CD8-positive, alpha-beta memory T cell (primary cell): Measurements from ENCODE around the gene CHMP1B. TPM values are rescaled to one million over a fixed set of nuclear protein-coding genes. Genes with fewer than 3 reads are reported as not detected.

Experiments used
- CTCF ChIA-PET: fragments of 350-600 bp; sonication (Branson Sonifier 250); formaldehyde crosslinking; loops from one replicate; lab custom pipeline; 2021; ENCODE audit warnings: antibody characterized with exemption; lab: Charles Lee
- POLR2A ChIA-PET: fragments of 350-600 bp; sonication (Branson Sonifier 250); formaldehyde crosslinking; loops from one replicate; lab custom pipeline; 2021; ENCODE audit warnings: antibody characterized with exemption; lab: Charles Lee
- DNase-seq, 5 donors: peaks; one replicate each; pipeline versions ENCODE4 v3.0.0 to v3.0.0-alpha.2; 2020 to 2022; ENCODE audit warnings: mixed read lengths in 1 of 5
- H3K27ac ChIP-seq: one replicate; pipeline ENCODE4 v1.7.0; 2013; ENCODE audit warnings: low read depth, mild to moderate bottlenecking, low read length, moderate library complexity
- H3K27me3 ChIP-seq: 2 replicates; pipeline ENCODE4 v1.7.0; 2013; ENCODE audit warnings: low read length, mild to moderate bottlenecking; ENCODE audit not compliant: insufficient read depth, poor library complexity, severe bottlenecking
- H3K36me3 ChIP-seq: 2 replicates; pipeline ENCODE4 v1.7.0; 2013; ENCODE audit warnings: mild to moderate bottlenecking, low read length, moderate library complexity; ENCODE audit not compliant: insufficient read depth
- H3K4me1 ChIP-seq: 2 replicates; pipeline ENCODE4 v1.7.0; 2013; ENCODE audit warnings: mild to moderate bottlenecking, low read length, moderate library complexity; ENCODE audit not compliant: insufficient read depth
- H3K4me3 ChIP-seq: 2 replicates; pipeline ENCODE4 v1.7.0; 2013; ENCODE audit warnings: mild to moderate bottlenecking, low read length
- H3K9me3 ChIP-seq: 2 replicates; pipeline ENCODE4 v1.7.0; 2013; ENCODE audit warnings: mild to moderate bottlenecking, low read length
- H3K27ac Mint-ChIP-seq, 8 donors: one replicate each; pipeline ENCODE4 v1.8.0; 2020 to 2021; ENCODE audit warnings: mixed read lengths in 8 of 8, mild to moderate bottlenecking in 6 of 8, inconsistent platforms in 3 of 8, moderate library complexity in 3 of 8
- H3K27me3 Mint-ChIP-seq, 2 donors: one replicate each; pipeline ENCODE4 v1.8.0; 2020 to 2021; ENCODE audit warnings: mixed read lengths in 2 of 2, mild to moderate bottlenecking in 1 of 2, moderate library complexity in 1 of 2
- H3K36me3 Mint-ChIP-seq, 3 donors: one replicate each; pipeline ENCODE4 v1.8.0; 2020 to 2021; ENCODE audit warnings: mixed read lengths in 3 of 3, inconsistent platforms in 1 of 3, mild to moderate bottlenecking in 1 of 3
- H3K4me1 Mint-ChIP-seq, 3 donors: one replicate each; pipeline ENCODE4 v1.8.0; 2020 to 2021; ENCODE audit warnings: mixed read lengths in 3 of 3, inconsistent platforms in 1 of 3, mild to moderate bottlenecking in 1 of 3
- H3K4me3 Mint-ChIP-seq, 7 donors: one replicate each; pipeline ENCODE4 v1.8.0; 2020 to 2021; ENCODE audit warnings: mixed read lengths in 7 of 7, mild to moderate bottlenecking in 6 of 7, moderate library complexity in 4 of 7, inconsistent platforms in 2 of 7
- H3K9me3 Mint-ChIP-seq, 5 donors: one replicate each; pipeline ENCODE4 v1.8.0; 2020 to 2022; ENCODE audit warnings: mixed read lengths in 5 of 5, mild to moderate bottlenecking in 3 of 5, moderate library complexity in 2 of 5, inconsistent platforms in 1 of 5
- polyA plus RNA-seq: library from polyadenylated mRNA; unstranded; fragments of 300-500 nt; fragmentation: Illumina TruSeq; gene quantifications from one replicate; pipeline ENCODE4 v1.2.3, GENCODE V29; 2021
- total RNA-seq, 2 experiments: library from RNA; stranded (reverse); gene quantifications; one replicate each; pipeline ENCODE4 v1.2.3, GENCODE V29; 2021

Gene CHMP1B
- total and polyA plus RNA-seq, 3 experiments from 2014 or later = 24.5 to 55.2 (median 24.9) TPM

GRCh38 chr18:11901826-11902438, 50.7 kb downstream of the CHMP1B start:
- H3K36me3 ChIP-seq = peaks cover 4% of the 10 kb centered on the region
- no peaks in the 10 kb centered on the region for H3K27me3 ChIP-seq
- H3K27me3 Mint-ChIP-seq = no peaks in the 10 kb centered on the region
- H3K4me1 Mint-ChIP-seq = peaks cover 14 to 37% (median 25%) of the 10 kb centered on the region in 3 donors
- no peak for DNase-seq
- no peaks in the 10 kb centered on the region for H3K9me3 Mint-ChIP-seq
- peaks cover 4 to 61% (median 11%) of the 10 kb centered on the region in 3 donors for H3K36me3 Mint-ChIP-seq
- peaks cover 2% of the 10 kb centered on the region for H3K4me1 ChIP-seq
- POLR2A ChIA-PET = no interaction called here
- H3K27ac ChIP-seq = no peak overlapping the region
- H3K9me3 ChIP-seq = no peaks in the 10 kb centered on the region
- H3K27ac Mint-ChIP-seq = peak overlapping the region in 3 of 8 donors; percentile 44 to 63 (median 61)
- CTCF ChIA-PET = no interaction called here
- H3K4me3 Mint-ChIP-seq = peak overlapping the region in 1 of 7 donors; percentile 27
- H3K4me3 ChIP-seq = no peak overlapping the region

DNA sequence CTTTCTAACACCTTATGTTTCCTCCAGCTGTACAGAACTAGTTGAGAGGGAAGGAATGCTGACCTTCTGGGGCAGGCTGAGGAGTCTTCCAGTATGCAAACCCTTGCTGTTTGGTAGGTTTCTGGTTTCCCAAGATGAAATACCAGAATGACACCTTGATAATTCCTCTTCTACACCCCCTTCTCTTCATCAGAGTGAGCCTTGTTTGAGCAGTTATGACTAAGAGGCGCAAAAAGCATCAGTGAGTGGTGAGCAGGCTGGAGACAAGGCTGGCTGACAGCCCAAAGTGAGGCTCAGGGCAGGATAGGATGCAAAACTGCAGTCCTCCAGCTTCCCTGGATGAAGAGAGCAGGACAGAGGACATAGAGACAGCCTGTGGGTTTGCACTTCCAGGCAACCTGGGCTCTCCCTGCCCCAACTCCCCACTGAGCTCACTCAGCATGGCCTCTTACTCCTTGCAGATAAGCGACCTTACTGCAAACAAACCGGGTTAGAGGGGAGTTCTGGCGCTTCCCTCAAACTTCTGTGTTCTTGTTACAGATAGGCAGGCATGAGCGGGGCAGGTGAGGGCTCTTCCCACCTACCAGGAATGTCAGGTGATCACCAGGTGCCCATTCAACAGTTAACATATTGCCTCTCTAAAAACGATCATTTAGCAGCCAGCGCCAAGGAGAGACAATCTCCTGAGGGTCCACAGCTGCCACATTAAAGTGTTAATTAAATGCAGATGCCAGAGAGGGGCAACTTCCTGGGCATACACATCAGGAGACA, 51.5 kb downstream of the CHMP1B start:
- no peaks in the 10 kb centered on the region for H3K27me3 Mint-ChIP-seq
- H3K27ac Mint-ChIP-seq = peak overlapping the region in 2 of 8 donors; percentile 44 to 63
- peaks cover 0 to 53% (median 10%) of the 10 kb centered on the region in 3 donors for H3K36me3 Mint-ChIP-seq
- peaks cover 4% of the 10 kb centered on the region for H3K36me3 ChIP-seq
- no peaks in the 10 kb centered on the region for H3K27me3 ChIP-seq
- no peaks in the 10 kb centered on the region for H3K9me3 Mint-ChIP-seq
- no peaks in the 10 kb centered on the region for H3K9me3 ChIP-seq
- H3K4me3 ChIP-seq = no peak overlapping the region
- peaks cover 18 to 45% (median 32%) of the 10 kb centered on the region in 3 donors for H3K4me1 Mint-ChIP-seq
- peaks cover 10% of the 10 kb centered on the region for H3K4me1 ChIP-seq
- no peak for DNase-seq
- H3K4me3 Mint-ChIP-seq = peak overlapping the region in 1 of 7 donors; percentile 27
- CTCF ChIA-PET = no interaction called here
- POLR2A ChIA-PET = no interaction called here
- H3K27ac ChIP-seq = no peak overlapping the region

Other genes with a start within 250 kb of the CHMP1B start
- gene SLC35G4, start 241.8 kb upstream of the CHMP1B start, total RNA-seq = not detected
- not detected for gene SLC35G4, start 241.8 kb upstream of the CHMP1B start, polyA plus RNA-seq
- under 1 TPM; 0.04 to 0.38 TPM for gene GNAL, start 162.1 kb upstream of the CHMP1B start, total RNA-seq
- gene GNAL, start 162.1 kb upstream of the CHMP1B start, polyA plus RNA-seq = not detected
- 10 to 100 TPM; 32.3 to 37.7 TPM for gene MPPE1, start 56.9 kb downstream of the CHMP1B start, total RNA-seq
- gene MPPE1, start 56.9 kb downstream of the CHMP1B start, polyA plus RNA-seq = 44.0 TPM
- gene IMPA2, start 130.1 kb downstream of the CHMP1B start, total RNA-seq = 10 to 100 TPM; 13.3 to 14.0 TPM
- 6.2 TPM for gene IMPA2, start 130.1 kb downstream of the CHMP1B start, polyA plus RNA-seq
- gene ANKRD62, start 242.4 kb downstream of the CHMP1B start, total RNA-seq = not detected
- gene ANKRD62, start 242.4 kb downstream of the CHMP1B start, polyA plus RNA-seq = not detected